ENCODE data around the gene OGFRL1.

The OGFRL1 gene

GRCh38 chr6:71320041-71320440, 31.4 kb downstream of the OGFRL1 start:
- DNase-seq: no peak
- Histone ChIP-seq H3K36me3 (no peaks in the 10 kb centered on the region), H3K4me1 (no peaks in the 10 kb centered on the region), H3K9me3 (no peaks in the 10 kb centered on the region), H3K27me3 (no peaks in the 10 kb centered on the region), H3K4me3 (ENCODE audit: low read depth, low read length) (no peak overlapping the region)
- TF ChIP-seq CTCF (IDR thresholded peaks at IDR 0.05; ENCODE audit: low read depth, low read length): no peak

GRCh38 chr6:71321314-71321713, 32.7 kb downstream of the OGFRL1 start:
- no peaks in the 10 kb centered on the region for H3K36me3 ChIP-seq
- no peaks in the 10 kb centered on the region for H3K9me3 ChIP-seq
- no peaks in the 10 kb centered on the region for H3K27me3 ChIP-seq
- H3K4me3 ChIP-seq (ENCODE audit: low read depth, low read length): no peak overlapping the region
- no peak for TF ChIP-seq CTCF (IDR thresholded peaks at IDR 0.05; ENCODE audit: low read depth, low read length)
- H3K4me1 ChIP-seq: no peaks in the 10 kb centered on the region
- no peak for DNase-seq

- Histone ChIP-seq H3K4me3 (ENCODE audit: low read depth, low read length) (no peak overlapping the region), H3K9me3 (no peaks in the 10 kb centered on the region), H3K27me3 (no peaks in the 10 kb centered on the region), H3K4me1 (no peaks in the 10 kb centered on the region), H3K36me3 (no peaks in the 10 kb centered on the region)
- TF ChIP-seq CTCF (IDR thresholded peaks at IDR 0.05; ENCODE audit: low read depth, low read length): no peak
- DNase-seq: no peak
These were observed 35.7 kb downstream of the OGFRL1 start for GRCh38 chr6:71324194-71324785.

- no peak for TF ChIP-seq CTCF (IDR thresholded peaks at IDR 0.05; ENCODE audit: low read depth, low read length)
- Histone ChIP-seq H3K9me3 (no peaks in the 10 kb centered on the region), H3K36me3 (no peaks in the 10 kb centered on the region), H3K4me3 (ENCODE audit: low read depth, low read length) (no peak overlapping the region), H3K27me3 (no peaks in the 10 kb centered on the region), H3K4me1 (no peaks in the 10 kb centered on the region)
- no peak for DNase-seq
These were observed 38.0 kb downstream of the OGFRL1 start for GRCh38 chr6:71326611-71327010.

- TF ChIP-seq CTCF (IDR thresholded peaks at IDR 0.05; ENCODE audit: low read depth, low read length): no peak
These were observed 41.9 kb downstream of the OGFRL1 start for GRCh38 chr6:71330501-71330900.

GRCh38 chr6:71332012-71332411, 43.4 kb downstream of the OGFRL1 start:
- no peaks in the 10 kb centered on the region for H3K4me1 ChIP-seq
- no peak overlapping the region for H3K4me3 ChIP-seq (ENCODE audit: low read depth, low read length)
- H3K9me3 ChIP-seq: no peaks in the 10 kb centered on the region

More at GRCh38 chr6:71330501-71330900, 41.9 kb downstream of the OGFRL1 start:
- H3K9me3 ChIP-seq: no peaks in the 10 kb centered on the region
- H3K4me1 ChIP-seq: no peaks in the 10 kb centered on the region
- no peak for DNase-seq
- H3K4me3 ChIP-seq (ENCODE audit: low read depth, low read length): no peak overlapping the region
- no peaks in the 10 kb centered on the region for H3K27me3 ChIP-seq
- H3K36me3 ChIP-seq: no peaks in the 10 kb centered on the region

More at GRCh38 chr6:71332012-71332411, 43.4 kb downstream of the OGFRL1 start:
- Histone ChIP-seq H3K36me3 (no peaks in the 10 kb centered on the region), H3K27me3 (no peaks in the 10 kb centered on the region)
- no peak for DNase-seq
- TF ChIP-seq CTCF (IDR thresholded peaks at IDR 0.05; ENCODE audit: low read depth, low read length): no peak
